NCI-H2081 (cell line): ENCODE data around the gene NPAS2.

ENCODE experiments used
- DNase-seq, 2 experiments: peaks; one replicate each; lab custom pipeline; 2025; lab: John Stamatoyannopoulos, UW

Gene NPAS2

DNA sequence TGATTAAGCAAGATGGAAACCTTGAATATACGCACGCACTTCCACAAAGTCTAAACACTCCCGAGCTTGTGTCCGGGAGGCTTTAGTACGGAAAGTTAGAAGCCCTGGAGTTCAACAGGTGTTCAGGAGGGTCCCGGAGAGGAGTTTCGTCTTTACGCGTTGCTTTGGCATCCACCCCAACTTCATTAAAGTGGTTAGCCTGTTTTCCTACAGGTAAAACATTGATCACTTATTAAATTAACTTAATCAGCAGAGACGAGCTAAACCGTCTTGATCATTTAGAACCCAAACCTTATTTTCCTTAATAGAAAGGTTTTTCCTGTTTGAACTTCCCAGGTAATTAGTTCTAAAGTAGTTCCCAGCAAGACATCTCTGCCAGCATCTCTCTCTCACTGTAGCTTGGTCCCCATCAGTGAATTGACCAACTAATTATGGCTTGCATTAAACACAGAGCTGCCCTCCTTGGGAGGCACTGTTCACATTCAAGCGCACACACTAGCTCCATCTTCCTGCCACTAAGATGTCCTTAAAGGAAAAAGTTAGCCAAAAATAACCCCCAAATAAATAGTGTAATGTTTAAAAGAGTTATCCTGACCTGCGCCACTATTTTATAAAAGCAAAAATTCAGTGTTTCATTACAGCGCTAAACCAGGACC lies 1.4 kb downstream of the NPAS2 start:
- DNase-seq, result no peak

DNA sequence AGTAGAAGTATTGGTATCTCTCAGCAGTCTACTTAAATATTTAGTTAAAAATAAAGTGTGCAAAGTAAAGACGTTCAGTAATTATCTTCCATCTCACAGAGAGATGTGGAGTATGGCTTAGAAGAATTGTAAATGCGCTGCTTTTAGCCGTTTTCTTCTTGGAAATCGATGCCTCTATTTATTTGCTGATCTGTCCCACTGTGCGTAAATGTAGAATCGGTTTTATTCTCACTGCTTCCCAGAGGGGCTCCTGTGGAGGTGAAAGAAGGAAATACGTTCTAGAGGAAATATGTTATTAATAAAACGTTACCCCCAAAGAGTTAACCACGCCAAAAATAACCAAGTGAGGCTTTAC lies 1.9 kb downstream of the NPAS2 start:
- DNase-seq, result no peak

- DNase-seq, result no peak
Measured at GRCh38 chr2:100822587-100823248, 2.8 kb downstream of the NPAS2 start.

- DNase-seq, result no peak
Measured at GRCh38 chr2:100823665-100824438, 3.9 kb downstream of the NPAS2 start.

DNA sequence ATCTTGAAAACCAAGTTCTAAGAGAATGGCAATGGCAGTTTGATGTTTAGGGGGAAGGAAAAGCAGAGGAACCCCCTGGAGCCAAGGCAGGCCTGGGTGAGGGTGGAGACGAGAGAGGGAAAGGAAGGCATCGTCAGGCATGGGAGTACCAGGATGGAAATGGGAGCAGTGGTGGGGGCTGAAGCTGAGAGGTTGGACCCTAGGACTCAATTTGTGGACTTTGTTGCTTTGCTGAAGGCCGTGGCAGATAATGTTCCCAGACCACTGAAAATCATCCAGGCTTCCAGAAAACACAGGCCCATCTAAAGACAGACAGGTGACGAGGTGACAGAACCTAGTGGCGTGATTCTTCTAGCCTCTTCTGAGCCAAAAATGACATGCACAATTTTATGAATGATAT lies 4.9 kb downstream of the NPAS2 start:
- DNase-seq, result no peak

- DNase-seq, result no peak
Measured at GRCh38 chr2:100826494-100826893, 6.6 kb downstream of the NPAS2 start.

GRCh38 chr2:100831158-100831750 lies 11.3 kb downstream of the NPAS2 start:
- no peak for DNase-seq

- DNase-seq, result no peak
Measured at GRCh38 chr2:100831831-100832230, 11.9 kb downstream of the NPAS2 start.

DNA sequence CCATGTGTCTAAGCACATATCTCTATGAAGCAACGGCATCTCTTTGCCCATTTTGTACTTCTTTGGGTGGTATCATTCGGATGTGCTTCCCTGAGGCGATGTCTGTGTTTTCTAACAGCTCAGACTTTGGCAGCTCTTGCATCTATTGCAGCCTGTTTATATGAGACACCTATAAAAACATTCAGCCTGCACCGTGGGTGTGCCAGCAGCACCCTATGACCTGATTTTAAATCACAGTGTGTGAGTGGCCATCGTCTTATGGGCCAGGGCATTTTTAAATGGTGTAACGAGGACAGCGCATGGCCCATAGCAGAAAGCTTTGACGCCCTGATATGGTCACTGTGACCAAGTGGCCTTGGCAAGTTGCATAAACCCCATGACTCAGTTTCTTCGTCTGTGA lies 12.9 kb downstream of the NPAS2 start:
- DNase-seq, result no peak

- DNase-seq, result no peak
Measured at GRCh38 chr2:100833331-100833730, 13.4 kb downstream of the NPAS2 start.

- DNase-seq, result no peak
Measured at GRCh38 chr2:100834221-100834620, 14.3 kb downstream of the NPAS2 start.

DNA sequence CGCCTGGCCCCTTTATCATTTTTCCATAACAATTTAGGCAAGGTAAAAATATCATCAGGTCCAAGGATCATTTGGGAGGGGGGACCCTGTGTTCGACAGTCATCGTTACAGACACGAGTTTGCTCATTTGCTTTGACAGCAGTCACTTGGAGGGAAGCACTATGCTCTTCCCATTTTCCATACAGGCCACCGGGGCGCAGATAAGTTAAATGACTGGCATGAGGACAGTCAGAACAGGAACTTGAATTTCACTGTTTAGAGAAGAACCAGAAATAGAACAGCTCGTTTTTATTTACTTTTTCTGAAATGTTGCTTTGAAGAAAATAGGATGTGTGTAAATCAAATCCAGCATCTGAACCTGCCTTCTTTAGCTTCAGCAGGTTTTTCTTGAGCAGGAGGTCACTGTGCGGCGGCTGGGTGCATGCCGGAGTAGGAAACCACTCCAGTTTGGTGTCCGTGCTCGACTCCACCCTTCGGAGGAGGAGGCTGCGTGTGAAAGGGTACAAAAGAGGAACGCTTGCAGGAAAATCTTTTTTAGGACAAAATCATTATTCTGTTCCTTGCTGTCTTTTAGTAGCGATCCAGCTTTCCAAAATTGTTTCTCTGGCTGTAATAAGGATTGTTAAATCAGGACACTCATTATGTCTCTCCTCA lies 15.2 kb downstream of the NPAS2 start:
- DNase-seq, result no peak

DNA sequence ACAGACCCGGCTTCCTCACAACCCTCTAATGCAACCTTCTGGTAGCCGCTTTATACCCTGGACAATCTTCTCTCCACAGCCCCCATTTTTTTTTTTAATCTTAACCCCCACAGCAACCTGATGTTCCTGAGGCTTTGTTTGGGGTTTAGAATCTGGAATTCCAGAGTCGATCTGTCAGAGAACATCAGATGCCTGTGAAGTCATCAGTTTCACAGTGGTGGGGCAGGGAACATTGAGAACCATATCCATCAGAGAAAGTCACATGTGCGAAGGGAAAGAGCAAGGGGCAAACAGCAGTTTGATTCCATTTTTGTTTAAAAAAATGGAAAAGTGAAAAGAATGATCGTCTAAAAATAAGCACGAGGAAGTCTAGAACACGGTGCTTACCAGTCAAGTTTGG lies 20.6 kb downstream of the NPAS2 start:
- no peak for DNase-seq

GRCh38 chr2:100842241-100842922 lies 22.4 kb downstream of the NPAS2 start:
- no peak for DNase-seq

GRCh38 chr2:100844514-100844913 lies 24.6 kb downstream of the NPAS2 start:
- DNase-seq, result no peak

GRCh38 chr2:100845141-100845991 lies 25.4 kb downstream of the NPAS2 start:
- no peak for DNase-seq

GRCh38 chr2:100846716-100847115 lies 26.8 kb downstream of the NPAS2 start:
- DNase-seq, result no peak

DNA sequence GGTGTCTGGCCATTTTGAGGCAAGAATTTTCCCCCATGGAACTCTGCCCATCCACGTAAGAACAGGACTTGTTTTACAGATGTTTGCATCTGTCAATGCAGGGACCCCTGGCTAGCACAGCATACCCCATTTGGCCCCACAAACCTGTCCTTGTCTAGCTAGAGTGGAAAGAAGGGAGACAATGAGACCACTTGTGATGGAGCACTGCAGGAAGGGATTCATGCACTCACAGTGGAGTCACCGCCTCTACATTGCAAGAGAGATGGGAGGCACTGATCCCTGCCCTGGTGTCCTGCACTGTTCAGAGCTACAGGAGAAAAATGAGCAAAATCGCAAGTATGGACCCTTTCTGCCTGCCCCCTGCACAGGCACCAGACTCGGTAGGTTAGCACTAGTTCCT lies 32.5 kb downstream of the NPAS2 start:
- DNase-seq, result no peak

GRCh38 chr2:100852999-100853908 lies 33.3 kb downstream of the NPAS2 start:
- no peak for DNase-seq
